Smooth muscle cell (in vitro differentiated cells): ENCODE results near the gene PTPRJ. TPM values are rescaled to one million over a fixed set of nuclear protein-coding genes. Genes with fewer than 3 reads are reported as not detected.

Experiments
- DNase-seq: peaks from one replicate; lab custom pipeline; 2025; ENCODE audit not compliant: unreplicated experiment; lab: John Stamatoyannopoulos, UW
- H2AFZ ChIP-seq: fragments of 200-600 bp; sonication (generic); 2 replicates; pipeline ENCODE4 v1.6.0; 2016; ENCODE audit warnings: antibody characterized with exemption, low read depth, mild to moderate bottlenecking
- H3F3A ChIP-seq: fragments of 200-600 bp; sonication (generic); 2 replicates; pipeline ENCODE4 v1.6.0; 2017; ENCODE audit warnings: antibody characterized with exemption, low read depth
- H3K27ac ChIP-seq: fragments of 200-600 bp; sonication (generic); 2 replicates; pipeline ENCODE4 v1.5.1; 2016; ENCODE audit warnings: low read depth, mild to moderate bottlenecking
- H3K27me3 ChIP-seq: fragments of 200-600 bp; sonication (generic); 2 replicates; pipeline ENCODE4 v1.6.1; 2016; ENCODE audit warnings: low read depth, mild to moderate bottlenecking
- H3K36me3 ChIP-seq: fragments of 200-600 bp; sonication (generic); 2 replicates; pipeline ENCODE4 v1.5.1; 2016; ENCODE audit warnings: low read depth
- H3K4me1 ChIP-seq: fragments of 200-600 bp; sonication (generic); 2 replicates; pipeline ENCODE4 v1.5.1; 2016; ENCODE audit warnings: low read depth
- H3K4me2 ChIP-seq: fragments of 200-600 bp; sonication (generic); 2 replicates; pipeline ENCODE4 v1.6.0; 2016; ENCODE audit warnings: mild to moderate bottlenecking
- H3K4me3 ChIP-seq: fragments of 200-600 bp; sonication (generic); 2 replicates; pipeline ENCODE4 v1.5.1; 2016; ENCODE audit warnings: mild to moderate bottlenecking
- H3K79me2 ChIP-seq: fragments of 200-600 bp; sonication (generic); 2 replicates; pipeline ENCODE4 v1.6.0; 2016; ENCODE audit warnings: low read depth, mild to moderate bottlenecking
- H3K9ac ChIP-seq: fragments of 200-600 bp; sonication (generic); 2 replicates; pipeline ENCODE4 v1.6.0; 2016; ENCODE audit warnings: low read depth
- H3K9me3 ChIP-seq: fragments of 200-600 bp; sonication (generic); replicated peaks from 2 replicates; pipeline ENCODE4 v1.5.1; 2016; ENCODE audit warnings: low read depth
- H4K20me1 ChIP-seq: fragments of 200-600 bp; sonication (generic); 2 replicates; pipeline ENCODE4 v1.6.0; 2016; ENCODE audit warnings: low read depth
- CTCF ChIP-seq: fragments of 200-600 bp; sonication (generic); IDR thresholded peaks from 2 replicates; pipeline ENCODE4 v1.5.1; 2017; ENCODE audit warnings: borderline replicate concordance, mild to moderate bottlenecking, antibody characterized with exemption; ENCODE audit not compliant: insufficient read depth, poor library complexity, severe bottlenecking
- WGBS: methylation state at CpG from one replicate; pipeline ENCODE4 v1.1.7; 2016; ENCODE audit warnings: low lambda C conversion rate; 5-methylcytosine and 5-hydroxymethylcytosine counted together
- polyA plus RNA-seq: library from polyadenylated mRNA; unstranded; fragments of >200 nt; fragmentation: Nextera tagmentation; extraction: Ambion mirVana; gene quantifications from 2 replicates; pipeline ENCODE4 v1.2.1, GENCODE V29; 2016
- total RNA-seq: library from RNA; depleted of rRNA; stranded (reverse); fragments of >200 nt; gene quantifications from 2 replicates; pipeline ENCODE4 v1.2.3, GENCODE V29; 2014

The PTPRJ gene
- total and polyA plus RNA-seq, 2 experiments from 2014 or later = 1.5 to 6.3 TPM

GRCh38 chr11:48193876-48194275 is 213.5 kb downstream of the PTPRJ start:
- no peak for TF ChIP-seq CTCF
- H3K36me3 ChIP-seq = no peaks in the 10 kb centered on the region
- H3K9ac ChIP-seq = no peak overlapping the region
- no peaks in the 10 kb centered on the region for H3K4me1 ChIP-seq
- H3K4me3 ChIP-seq = no peak overlapping the region
- H4K20me1 ChIP-seq = no peaks in the 10 kb centered on the region
- H3K4me2 ChIP-seq = no peak overlapping the region
- H3K9me3 ChIP-seq = no peaks in the 10 kb centered on the region
- WGBS = 50% methylated on average over 2 of the region's 2 CpGs
- H3F3A ChIP-seq = no peaks in the 10 kb centered on the region
- H2AFZ ChIP-seq = no peak overlapping the region
- H3K27ac ChIP-seq = no peak overlapping the region
- DNase-seq = no peak
- H3K27me3 ChIP-seq = no peaks in the 10 kb centered on the region
- no peaks in the 10 kb centered on the region for H3K79me2 ChIP-seq

GRCh38 chr11:48207881-48208280 is 227.5 kb downstream of the PTPRJ start:
- no peaks in the 10 kb centered on the region for H3K4me1 ChIP-seq
- no peaks in the 10 kb centered on the region for H3K79me2 ChIP-seq
- H3K9me3 ChIP-seq = peaks cover 5% of the 10 kb centered on the region
- no peak overlapping the region for H3K4me2 ChIP-seq
- no peaks in the 10 kb centered on the region for H4K20me1 ChIP-seq
- H3K4me3 ChIP-seq = no peak overlapping the region
- no peak for DNase-seq
- no peaks in the 10 kb centered on the region for H3K27me3 ChIP-seq
- no peaks in the 10 kb centered on the region for H3F3A ChIP-seq
- TF ChIP-seq CTCF = no peak
- H3K36me3 ChIP-seq = peaks cover 3% of the 10 kb centered on the region
- no peak overlapping the region for H3K27ac ChIP-seq
- 82% methylated on average over 2 of the region's 2 CpGs for WGBS
- no peak overlapping the region for H2AFZ ChIP-seq
- H3K9ac ChIP-seq = no peak overlapping the region

GRCh38 chr11:48210052-48210451 is 229.7 kb downstream of the PTPRJ start:
- Histone ChIP-seq H3K9ac (no peak overlapping the region), H4K20me1 (no peaks in the 10 kb centered on the region), H3K79me2 (no peaks in the 10 kb centered on the region), H2AFZ (no peak overlapping the region), H3K4me2 (no peak overlapping the region), H3K36me3 (peaks cover 3% of the 10 kb centered on the region), H3K4me1 (no peaks in the 10 kb centered on the region), H3K4me3 (no peak overlapping the region), H3K27me3 (no peaks in the 10 kb centered on the region), H3K27ac (no peak overlapping the region), H3F3A (no peaks in the 10 kb centered on the region), H3K9me3 (no peaks in the 10 kb centered on the region)
- TF ChIP-seq CTCF = no peak
- WGBS = 35% methylated on average over 7 of the region's 7 CpGs
- no peak for DNase-seq

GRCh38 chr11:48216510-48216909 is 236.2 kb downstream of the PTPRJ start, which contains the start of gene OR4B1:
Gene OR4B1 (plus strand): TSS chr11:48216810. CDS start chr11:48216810, 0 bp downstream.
- no peaks in the 10 kb centered on the region for H3F3A ChIP-seq
- no peak for DNase-seq
- no peak within 1 kb of the TSS for H3K4me2 ChIP-seq
- no peaks in the 10 kb centered on the region for H3K4me1 ChIP-seq
- H3K9ac ChIP-seq = no peak within 1 kb of the TSS
- H4K20me1 ChIP-seq = no peaks in the 10 kb centered on the region
- no peaks in the 10 kb centered on the region for H3K79me2 ChIP-seq
- H3K9me3 ChIP-seq = no peaks in the 10 kb centered on the region
- WGBS = 56% methylated on average over 2 of the region's 2 CpGs
- TF ChIP-seq CTCF = no peak
- no peaks in the 10 kb centered on the region for H3K27me3 ChIP-seq
- H3K27ac ChIP-seq = no peak within 1 kb of the TSS
- no peak within 1 kb of the TSS for H2AFZ ChIP-seq
- H3K4me3 ChIP-seq = no peak within 1 kb of the TSS
- no peaks in the 10 kb centered on the region for H3K36me3 ChIP-seq
